K562 (cell line): ENCODE data around the gene KRTAP5-7.

Experiments
- CXXC5 ChIP-seq: fragments of 250-450 bp; sonication (Bioruptor Pico); IDR thresholded peaks from 2 replicates; pipeline ENCODE4 v1.8.0; 2022; ENCODE audit warnings: inconsistent platforms, mild to moderate bottlenecking, moderate library complexity
- SMAD1 ChIP-seq: fragments of 150-350 bp; IDR thresholded peaks from 2 replicates; pipeline ENCODE4 v1.6.1; 2014; ENCODE audit warnings: low read length, low read depth; ENCODE audit not compliant: partially characterized antibody
- ZNF76 ChIP-seq: fragments of 250-450 bp; sonication (Bioruptor Pico); IDR thresholded peaks from 2 replicates; pipeline ENCODE4 v1.4.0; 2020; ENCODE audit warnings: mild to moderate bottlenecking, moderate library complexity, borderline replicate concordance
- TF ChIP-seq, protein P1 (sequence below), 3 experiments: IDR thresholded peaks in 2 of 3; conservative IDR thresholded peaks in 1 of 3; 2 replicates each; pipeline ENCODE4 v1.5.1; 2011 to 2012; ENCODE audit warnings: low read length in 3 of 3, mild to moderate bottlenecking in 3 of 3, control low read depth in 2 of 3, improper control_type of control experiment in 1 of 3, inconsistent platforms in 1 of 3, low read depth in 1 of 3, mixed read lengths in 1 of 3, moderate library complexity in 1 of 3; ENCODE audit not compliant: insufficient read depth in 2 of 3

DNA sequence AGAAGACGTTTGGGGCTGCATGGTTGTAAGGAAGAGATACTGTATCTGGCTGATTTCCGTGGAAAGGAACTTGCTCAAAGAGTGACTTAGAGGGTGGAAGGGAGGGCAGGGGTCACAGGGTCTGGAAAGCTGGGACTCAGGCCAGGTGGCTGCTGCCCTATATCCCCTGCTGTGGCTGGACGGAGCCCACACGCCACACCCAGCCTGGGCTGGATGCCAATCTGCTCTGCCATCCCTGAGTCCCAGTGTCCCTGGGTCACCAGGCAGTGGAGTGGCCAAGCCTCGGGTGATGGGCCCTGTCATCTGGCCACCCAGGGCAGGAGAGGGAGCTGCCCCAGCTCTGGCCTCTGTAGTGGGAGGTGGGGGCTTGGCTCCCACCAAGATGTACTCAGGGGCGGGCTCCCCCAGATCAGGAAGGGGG, 26.5 kb upstream of the KRTAP5-7 start:
- no peak for TF ChIP-seq CXXC5 (CRISPR knock-in tag)
- TF ChIP-seq SMAD1, result no peak
- TF ChIP-seq ZNF76 (CRISPR knock-in tag), result no peak
- TF ChIP-seq, protein P1, sequence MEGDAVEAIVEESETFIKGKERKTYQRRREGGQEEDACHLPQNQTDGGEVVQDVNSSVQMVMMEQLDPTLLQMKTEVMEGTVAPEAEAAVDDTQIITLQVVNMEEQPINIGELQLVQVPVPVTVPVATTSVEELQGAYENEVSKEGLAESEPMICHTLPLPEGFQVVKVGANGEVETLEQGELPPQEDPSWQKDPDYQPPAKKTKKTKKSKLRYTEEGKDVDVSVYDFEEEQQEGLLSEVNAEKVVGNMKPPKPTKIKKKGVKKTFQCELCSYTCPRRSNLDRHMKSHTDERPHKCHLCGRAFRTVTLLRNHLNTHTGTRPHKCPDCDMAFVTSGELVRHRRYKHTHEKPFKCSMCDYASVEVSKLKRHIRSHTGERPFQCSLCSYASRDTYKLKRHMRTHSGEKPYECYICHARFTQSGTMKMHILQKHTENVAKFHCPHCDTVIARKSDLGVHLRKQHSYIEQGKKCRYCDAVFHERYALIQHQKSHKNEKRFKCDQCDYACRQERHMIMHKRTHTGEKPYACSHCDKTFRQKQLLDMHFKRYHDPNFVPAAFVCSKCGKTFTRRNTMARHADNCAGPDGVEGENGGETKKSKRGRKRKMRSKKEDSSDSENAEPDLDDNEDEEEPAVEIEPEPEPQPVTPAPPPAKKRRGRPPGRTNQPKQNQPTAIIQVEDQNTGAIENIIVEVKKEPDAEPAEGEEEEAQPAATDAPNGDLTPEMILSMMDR (IDR thresholded peaks at IDR 0.05 in 2 of 3, conservative IDR thresholded peaks at IDR 0.05 in 1 of 3; ENCODE audit: insufficient read depth in 2 of 3, low read depth in 1 of 3, low read length in 3 of 3), result no peak
